ENCODE data around the gene SNAP29.

SNAP29 gene

DNA sequence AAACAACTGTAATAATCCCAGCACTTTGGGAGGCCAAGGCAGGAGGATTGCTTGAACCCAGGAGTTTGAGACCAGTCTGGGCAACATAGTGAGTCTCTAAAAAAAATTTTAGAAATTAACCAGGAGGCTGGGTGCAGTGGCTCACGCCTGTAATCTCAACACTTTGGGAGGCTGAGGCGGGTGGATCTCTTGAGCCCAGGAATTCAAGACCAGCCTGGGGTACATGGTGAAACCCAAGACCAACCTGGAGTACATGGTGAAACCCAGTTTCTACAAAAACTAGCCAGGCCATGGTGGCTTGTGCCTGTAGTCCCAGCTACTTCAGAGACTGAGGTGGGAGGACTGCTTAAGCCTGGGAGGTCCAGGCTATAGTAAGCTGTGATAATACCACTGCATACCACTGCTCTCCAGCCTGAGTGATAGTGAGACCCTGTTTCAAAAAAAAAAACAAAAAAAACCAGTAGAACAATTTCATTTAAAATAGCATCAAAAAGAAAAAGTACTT lies 11.4 kb upstream of the SNAP29 start:
- Mint-ChIP-seq H3K27ac (no peak overlapping the region), H3K4me1 (ENCODE audit: low read depth) (peaks cover 49% of the 10 kb centered on the region), H3K9me3 (ENCODE audit: low read depth) (no peaks in the 10 kb centered on the region), H3K4me3 (no peak overlapping the region), H3K36me3 (no peaks in the 10 kb centered on the region), H3K27me3 (no peaks in the 10 kb centered on the region)

DNA sequence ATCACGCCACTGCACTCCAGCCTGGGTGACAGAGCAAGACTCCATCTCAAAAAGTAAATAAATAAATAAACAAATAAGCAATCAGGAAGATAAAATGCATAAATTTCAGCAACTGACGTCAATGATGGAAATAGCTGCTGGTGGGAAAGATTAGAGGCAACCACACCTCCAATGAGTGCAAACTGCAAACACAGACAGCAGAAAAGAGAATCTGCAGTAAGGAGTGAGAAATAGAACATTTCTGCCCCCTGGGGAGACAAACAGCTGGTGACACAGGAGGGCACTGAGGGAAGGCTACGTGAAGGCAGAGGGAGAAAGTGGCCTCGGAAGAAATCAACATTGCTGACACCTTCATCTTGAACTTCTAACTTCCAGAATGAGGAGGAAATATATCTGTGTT lies 6.7 kb upstream of the SNAP29 start:
- no peak overlapping the region for H3K27ac Mint-ChIP-seq
- H3K36me3 Mint-ChIP-seq, result peaks cover 2% of the 10 kb centered on the region
- H3K9me3 Mint-ChIP-seq (ENCODE audit: low read depth), result no peaks in the 10 kb centered on the region
- H3K27me3 Mint-ChIP-seq, result no peaks in the 10 kb centered on the region
- no peak overlapping the region for H3K4me3 Mint-ChIP-seq
- peaks cover 54% of the 10 kb centered on the region for H3K4me1 Mint-ChIP-seq (ENCODE audit: low read depth)

DNA sequence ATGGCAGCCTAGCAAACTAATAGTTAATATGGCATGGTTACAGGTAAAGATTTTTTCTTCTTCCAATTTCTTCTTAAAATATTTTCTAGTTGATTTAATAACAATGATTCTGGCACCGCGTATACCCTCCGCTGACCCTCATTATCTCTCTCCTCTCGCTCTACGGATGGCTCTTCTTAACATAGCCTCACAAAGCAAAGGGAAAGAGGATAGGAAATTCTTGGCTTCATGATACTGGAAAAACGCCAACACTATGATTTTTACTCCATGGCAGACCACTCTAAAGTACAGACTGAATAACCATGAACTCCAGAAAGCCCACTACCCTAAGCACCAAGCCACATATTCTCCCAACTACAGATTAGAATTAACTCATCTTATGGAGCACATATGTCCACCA lies 6.3 kb upstream of the SNAP29 start:
- Mint-ChIP-seq H3K9me3 (ENCODE audit: low read depth) (no peaks in the 10 kb centered on the region), H3K36me3 (peaks cover 2% of the 10 kb centered on the region), H3K27me3 (no peaks in the 10 kb centered on the region), H3K4me3 (no peak overlapping the region), H3K27ac (peak overlapping the region; percentile 11), H3K4me1 (ENCODE audit: low read depth) (peaks cover 58% of the 10 kb centered on the region)

DNA sequence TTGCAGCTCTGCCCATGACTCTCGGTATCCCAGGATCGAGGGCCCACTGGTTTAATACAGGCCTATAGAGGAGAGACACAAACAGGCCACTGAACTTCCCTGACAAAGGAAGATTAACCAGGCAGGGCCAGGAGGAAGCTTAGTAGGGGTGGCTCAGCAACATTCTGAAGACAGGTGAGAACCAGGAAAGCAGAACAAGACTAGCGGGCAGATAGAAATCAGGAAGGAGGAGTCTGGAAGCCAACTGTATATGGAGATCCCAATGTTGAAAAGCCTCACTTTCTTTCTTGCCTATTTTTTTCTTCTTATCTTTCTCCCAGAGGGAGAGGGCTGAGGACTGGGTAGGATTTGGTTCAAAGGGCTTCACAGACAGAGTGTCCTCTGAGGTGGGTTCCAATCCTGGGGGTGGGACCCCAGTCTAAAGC lies 5.6 kb upstream of the SNAP29 start:
- H3K4me3 Mint-ChIP-seq, result no peak overlapping the region
- H3K27ac Mint-ChIP-seq, result peak overlapping the region; percentile 59
- H3K9me3 Mint-ChIP-seq (ENCODE audit: low read depth), result no peaks in the 10 kb centered on the region
- no peaks in the 10 kb centered on the region for H3K27me3 Mint-ChIP-seq
- peaks cover 58% of the 10 kb centered on the region for H3K4me1 Mint-ChIP-seq (ENCODE audit: low read depth)
- H3K36me3 Mint-ChIP-seq, result peaks cover 2% of the 10 kb centered on the region

DNA sequence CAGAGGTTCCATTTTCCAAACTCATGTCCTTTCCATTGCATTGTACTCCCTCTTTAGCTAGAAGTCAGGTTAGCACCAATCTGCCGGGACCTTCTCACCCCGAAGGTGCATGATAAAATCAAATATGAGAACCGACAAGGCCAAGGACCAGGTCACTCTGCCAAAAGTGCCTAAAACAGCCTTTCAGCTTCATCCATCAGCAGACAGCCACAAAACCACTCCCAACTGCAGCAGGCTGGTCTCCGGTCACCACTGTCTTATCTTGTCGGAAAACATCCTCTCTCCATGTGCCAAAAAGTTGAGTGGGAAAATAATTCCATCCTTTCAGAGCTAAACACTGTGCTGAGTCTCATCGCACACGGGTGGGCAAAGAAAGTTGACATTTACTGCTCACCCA lies 1.6 kb upstream of the SNAP29 start:
- peak overlapping the region; percentile 55 for H3K27ac Mint-ChIP-seq
- H3K4me1 Mint-ChIP-seq (ENCODE audit: low read depth), result peaks cover 58% of the 10 kb centered on the region
- H3K4me3 Mint-ChIP-seq, result peak overlapping the region; percentile 94
- H3K36me3 Mint-ChIP-seq, result peaks cover 5% of the 10 kb centered on the region
- no peaks in the 10 kb centered on the region for H3K27me3 Mint-ChIP-seq
- H3K9me3 Mint-ChIP-seq (ENCODE audit: low read depth), result no peaks in the 10 kb centered on the region

DNA sequence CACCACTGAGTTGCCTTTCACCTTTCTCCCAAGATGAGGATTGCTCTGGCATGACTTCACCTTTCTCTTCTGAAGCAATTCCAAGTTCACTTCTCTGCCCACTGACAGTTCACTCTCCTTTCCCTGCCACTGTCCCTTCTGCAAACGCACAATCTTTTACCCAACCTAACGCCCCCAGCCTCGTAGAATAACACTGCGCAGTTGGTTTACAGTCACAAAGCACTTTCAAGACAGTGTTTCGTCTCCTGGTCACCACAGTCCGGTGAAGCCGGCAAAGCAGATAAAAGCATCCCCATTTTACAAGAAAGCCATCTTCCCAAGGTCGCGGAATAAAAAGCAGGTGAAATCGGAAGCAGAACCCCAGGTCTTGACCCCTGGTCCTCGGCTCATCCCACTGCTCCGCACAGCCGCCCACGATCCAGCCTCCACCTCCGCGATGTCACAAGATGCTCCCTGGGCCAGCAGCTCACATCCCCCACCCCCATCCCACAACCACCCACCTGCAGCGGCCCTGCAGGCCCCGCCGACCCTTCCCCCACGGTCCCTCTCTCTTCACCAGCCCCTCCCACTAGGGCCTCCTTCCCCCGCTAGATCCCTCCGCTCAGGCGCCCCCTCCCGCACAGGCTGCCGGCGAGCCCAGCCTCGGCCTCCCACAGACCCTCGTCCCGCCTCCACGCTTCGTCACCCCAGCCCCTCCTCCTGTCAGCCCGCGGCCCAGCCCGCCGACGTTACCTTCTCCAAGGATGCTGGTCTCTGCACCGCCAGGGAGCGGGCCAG lies 781 bp upstream of the SNAP29 start:
- H3K4me3 Mint-ChIP-seq, result peak overlapping the region; percentile 94
- H3K27ac Mint-ChIP-seq, result peak overlapping the region; percentile 68
- peaks cover 5% of the 10 kb centered on the region for H3K36me3 Mint-ChIP-seq
- no peaks in the 10 kb centered on the region for H3K9me3 Mint-ChIP-seq (ENCODE audit: low read depth)
- H3K27me3 Mint-ChIP-seq, result no peaks in the 10 kb centered on the region
- peaks cover 59% of the 10 kb centered on the region for H3K4me1 Mint-ChIP-seq (ENCODE audit: low read depth)

DNA sequence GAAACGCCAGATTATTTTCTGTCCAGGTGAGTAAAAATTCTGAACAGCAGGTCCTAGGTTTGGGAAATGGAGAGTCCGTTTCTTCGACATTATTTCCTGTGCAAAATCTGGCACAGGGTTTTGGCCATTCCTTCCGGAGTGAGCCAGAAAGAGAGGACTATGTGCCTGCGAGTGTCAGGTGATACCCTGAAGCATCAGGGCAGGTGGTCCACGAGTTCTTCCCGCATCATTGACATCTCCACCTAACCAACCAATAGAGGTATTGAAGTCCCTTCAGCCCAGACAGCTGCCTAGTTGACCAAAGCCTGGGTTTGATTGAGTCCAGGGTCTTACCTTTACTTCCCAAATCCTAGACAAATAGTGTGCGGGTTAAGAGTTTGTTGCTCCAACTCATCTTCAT lies 808 bp downstream of the SNAP29 start:
- no peaks in the 10 kb centered on the region for H3K9me3 Mint-ChIP-seq (ENCODE audit: low read depth)
- peaks cover 63% of the 10 kb centered on the region for H3K4me1 Mint-ChIP-seq (ENCODE audit: low read depth)
- H3K27ac Mint-ChIP-seq, result peak overlapping the region; percentile 61
- H3K36me3 Mint-ChIP-seq, result peaks cover 5% of the 10 kb centered on the region
- H3K27me3 Mint-ChIP-seq, result no peaks in the 10 kb centered on the region
- peak overlapping the region; percentile 89 for H3K4me3 Mint-ChIP-seq

DNA sequence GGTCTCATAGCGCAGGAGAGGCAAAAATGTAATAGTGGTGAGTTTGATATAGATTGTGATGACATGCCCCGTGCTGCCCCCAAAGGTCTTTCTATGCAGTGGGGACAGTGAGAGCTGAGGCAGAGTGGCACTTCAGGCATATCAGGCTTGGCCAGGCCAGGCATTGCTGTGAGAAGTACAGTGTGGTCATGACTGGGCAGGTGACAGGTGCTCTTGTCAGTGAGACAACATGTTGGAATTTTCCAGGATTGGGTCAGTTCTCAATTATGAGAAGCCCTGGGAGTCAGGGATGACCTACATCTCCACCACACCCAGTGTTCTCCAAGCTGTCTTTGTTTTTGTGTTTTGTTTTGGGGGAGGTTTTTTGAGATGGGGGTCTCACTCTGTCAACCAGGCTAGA lies 3.7 kb downstream of the SNAP29 start:
- Mint-ChIP-seq H3K27me3 (no peaks in the 10 kb centered on the region), H3K27ac (no peak overlapping the region), H3K4me1 (ENCODE audit: low read depth) (peaks cover 49% of the 10 kb centered on the region), H3K4me3 (no peak overlapping the region), H3K36me3 (peaks cover 3% of the 10 kb centered on the region), H3K9me3 (ENCODE audit: low read depth) (no peaks in the 10 kb centered on the region)

DNA sequence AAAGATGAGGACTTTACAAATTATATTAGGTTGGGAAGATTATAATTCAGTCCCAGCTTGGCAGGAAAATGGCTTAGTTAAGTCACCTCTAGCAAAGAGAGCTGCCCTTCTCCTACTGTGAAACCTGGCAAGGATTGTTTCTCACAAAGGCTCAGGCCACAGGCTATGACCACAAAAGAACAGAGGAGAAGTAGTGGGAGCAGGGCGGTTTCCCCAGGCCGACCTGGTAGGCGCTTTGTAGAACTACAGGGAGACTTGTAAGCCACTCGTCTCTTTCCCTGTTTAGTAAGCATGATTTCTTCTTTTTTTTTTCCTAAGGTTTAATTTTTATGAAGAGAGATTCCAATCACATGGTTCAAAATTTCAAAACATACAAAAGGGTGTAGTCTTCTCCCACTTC lies 4.6 kb downstream of the SNAP29 start:
- H3K4me3 Mint-ChIP-seq, result no peak overlapping the region
- H3K4me1 Mint-ChIP-seq (ENCODE audit: low read depth), result peaks cover 45% of the 10 kb centered on the region
- no peaks in the 10 kb centered on the region for H3K9me3 Mint-ChIP-seq (ENCODE audit: low read depth)
- H3K27ac Mint-ChIP-seq, result peak overlapping the region; percentile 46
- no peaks in the 10 kb centered on the region for H3K27me3 Mint-ChIP-seq
- peaks cover 3% of the 10 kb centered on the region for H3K36me3 Mint-ChIP-seq

DNA sequence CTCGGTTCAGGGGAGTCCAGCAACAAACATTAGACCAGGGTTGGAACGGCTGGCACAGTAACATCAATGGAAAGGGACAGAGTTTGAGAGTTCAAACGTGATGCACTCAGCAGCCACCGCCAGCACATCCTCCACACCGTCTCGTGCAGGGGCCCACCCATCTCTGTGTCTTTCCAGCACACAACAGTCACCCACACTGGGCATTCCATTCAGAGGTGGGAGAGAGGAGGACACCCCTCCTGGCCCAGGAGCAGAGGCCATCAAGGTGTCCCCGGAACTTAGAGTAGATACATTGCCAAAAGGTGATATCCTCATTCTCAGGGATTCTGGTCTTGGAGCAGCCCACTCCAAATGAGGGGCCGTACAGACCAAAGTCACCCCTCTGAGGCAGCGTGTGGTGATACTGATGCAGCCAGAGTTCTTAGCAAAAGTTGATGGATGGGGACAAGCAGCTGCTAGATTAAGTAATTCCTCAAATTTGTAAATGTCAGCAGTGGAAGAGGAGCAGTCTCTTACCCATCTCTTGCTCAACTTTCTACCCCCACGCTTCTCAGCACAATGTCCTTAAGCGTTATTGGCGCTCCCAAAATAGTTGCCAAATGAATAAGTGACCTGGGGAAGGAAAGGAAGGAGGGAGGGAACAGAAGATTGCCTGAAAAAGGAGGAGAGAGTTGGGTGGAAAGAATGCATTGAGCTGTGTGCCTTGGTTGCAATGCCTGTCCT lies 5.5 kb downstream of the SNAP29 start:
- Mint-ChIP-seq H3K36me3 (peaks cover 3% of the 10 kb centered on the region), H3K27ac (no peak overlapping the region), H3K9me3 (ENCODE audit: low read depth) (no peaks in the 10 kb centered on the region), H3K27me3 (no peaks in the 10 kb centered on the region), H3K4me1 (ENCODE audit: low read depth) (peaks cover 44% of the 10 kb centered on the region), H3K4me3 (no peak overlapping the region)

DNA sequence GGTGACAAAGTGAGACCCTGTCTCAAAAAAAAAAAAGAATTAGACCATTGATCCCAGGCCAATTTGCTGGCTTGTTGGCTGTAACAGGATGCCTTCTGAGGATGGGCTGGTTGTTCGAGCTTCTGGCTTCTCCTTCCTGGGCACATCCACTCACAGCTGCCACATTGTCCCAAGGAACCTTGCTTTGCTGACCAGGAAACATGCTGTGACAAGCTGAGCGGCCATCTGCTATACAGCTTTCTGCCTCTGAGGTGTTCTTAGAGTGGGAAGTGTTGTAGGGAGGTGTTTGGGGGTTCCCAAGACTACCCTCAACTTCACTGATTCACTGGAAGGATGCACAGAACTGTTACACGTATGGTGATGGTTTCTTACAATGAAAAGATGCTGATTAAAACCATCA lies 6.5 kb downstream of the SNAP29 start:
- peaks cover 3% of the 10 kb centered on the region for H3K36me3 Mint-ChIP-seq
- no peak overlapping the region for H3K27ac Mint-ChIP-seq

DNA sequence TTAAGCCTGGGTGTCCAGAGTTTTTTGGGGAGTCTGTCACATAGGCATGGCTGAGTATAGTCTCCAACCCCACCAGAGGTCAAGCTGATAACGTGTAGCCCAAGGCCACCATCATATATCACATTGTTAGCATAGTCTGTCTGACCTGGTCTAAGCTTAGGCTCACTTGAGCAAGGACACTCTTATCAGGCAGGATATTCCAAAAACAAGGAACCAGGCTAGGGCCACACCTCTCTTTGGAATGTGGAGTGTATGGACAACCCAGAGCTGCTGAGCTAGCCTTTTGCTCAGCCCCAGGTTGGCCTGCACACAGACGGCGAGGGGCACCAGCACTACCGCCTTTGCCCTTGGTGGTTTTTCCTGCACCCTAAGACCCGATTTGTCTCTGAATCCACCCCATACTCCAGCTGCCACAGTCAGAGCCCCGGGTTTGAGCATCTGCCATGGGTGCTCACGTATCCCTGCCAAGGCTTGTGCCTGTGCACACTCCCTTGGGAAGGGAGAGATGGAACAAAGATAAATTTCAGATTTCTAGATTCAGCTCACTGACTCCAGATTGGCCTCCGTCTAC lies 7.2 kb downstream of the SNAP29 start:
- Mint-ChIP-seq H3K9me3 (ENCODE audit: low read depth) (no peaks in the 10 kb centered on the region), H3K4me3 (no peak overlapping the region), H3K36me3 (peaks cover 3% of the 10 kb centered on the region), H3K27ac (no peak overlapping the region), H3K4me1 (ENCODE audit: low read depth) (peaks cover 32% of the 10 kb centered on the region), H3K27me3 (no peaks in the 10 kb centered on the region)

More for the DNA sequence above, 6.5 kb downstream of the SNAP29 start:
- Mint-ChIP-seq H3K9me3 (ENCODE audit: low read depth) (no peaks in the 10 kb centered on the region), H3K4me1 (ENCODE audit: low read depth) (peaks cover 36% of the 10 kb centered on the region), H3K4me3 (no peak overlapping the region), H3K27me3 (no peaks in the 10 kb centered on the region)

DNA sequence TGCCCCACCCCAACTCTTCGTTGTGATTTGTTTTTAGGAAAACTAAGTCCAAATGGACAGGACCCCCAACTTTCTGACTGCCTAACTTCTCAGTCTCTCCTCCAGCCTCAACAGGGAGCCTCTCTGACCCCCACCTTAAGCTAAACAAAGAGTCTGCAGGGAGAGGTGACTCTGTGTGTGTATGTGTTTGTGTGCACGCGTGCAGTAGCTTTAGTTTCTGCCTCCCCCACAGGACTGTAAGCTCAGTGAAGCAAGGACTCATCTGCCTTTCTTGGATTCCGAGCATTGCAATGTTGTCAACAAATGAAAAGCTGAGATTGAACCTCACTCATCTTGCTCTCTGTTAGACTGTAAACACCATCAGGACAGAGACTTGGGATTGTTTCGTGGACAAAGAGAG lies 7.9 kb downstream of the SNAP29 start:
- peaks cover 29% of the 10 kb centered on the region for H3K4me1 Mint-ChIP-seq (ENCODE audit: low read depth)
- no peaks in the 10 kb centered on the region for H3K27me3 Mint-ChIP-seq
- H3K4me3 Mint-ChIP-seq, result no peak overlapping the region
- H3K9me3 Mint-ChIP-seq (ENCODE audit: low read depth), result no peaks in the 10 kb centered on the region
- H3K27ac Mint-ChIP-seq, result no peak overlapping the region
- H3K36me3 Mint-ChIP-seq, result peaks cover 3% of the 10 kb centered on the region

DNA sequence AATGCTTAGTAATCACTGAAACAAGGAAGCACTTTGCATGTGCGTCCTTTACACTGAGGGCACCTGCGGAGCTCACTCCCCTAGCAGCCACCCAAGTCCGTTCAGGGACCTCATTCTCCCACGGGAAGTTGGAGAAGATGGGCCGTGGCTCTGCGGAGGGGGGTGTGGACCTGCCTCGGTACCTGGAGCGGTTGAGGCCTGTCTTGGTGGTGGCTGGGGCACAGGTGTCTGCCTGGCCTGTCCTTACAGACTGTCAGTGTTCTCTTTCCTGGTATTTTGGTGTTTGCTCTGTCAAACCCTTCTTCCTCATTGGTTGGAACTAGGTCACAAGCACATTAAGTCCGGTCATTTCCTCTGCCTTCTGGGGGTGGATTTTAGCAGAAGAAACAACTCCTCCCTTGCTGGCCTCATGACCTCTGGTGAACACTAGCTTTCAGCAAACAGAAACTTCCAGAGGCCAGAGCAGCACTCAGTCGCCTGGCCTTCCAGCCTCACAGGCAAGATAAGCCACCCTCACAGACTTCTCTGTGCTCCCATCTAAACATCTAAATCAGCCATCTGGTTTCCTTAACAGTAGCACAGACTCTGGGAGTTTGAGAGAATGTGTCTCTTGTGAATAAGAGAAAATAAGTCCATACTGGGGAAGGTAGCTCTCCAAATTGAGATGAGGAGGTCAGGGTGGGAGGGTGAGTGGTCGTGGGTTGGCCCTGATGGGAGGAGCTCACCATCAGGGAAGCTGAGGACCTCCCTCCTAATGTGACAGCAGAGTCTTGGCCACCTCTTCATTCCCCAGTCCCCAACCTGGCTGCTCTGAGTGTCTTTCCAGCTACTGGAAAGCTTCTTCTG lies 8.6 kb downstream of the SNAP29 start:
- Mint-ChIP-seq H3K27ac (no peak overlapping the region), H3K36me3 (no peaks in the 10 kb centered on the region), H3K9me3 (ENCODE audit: low read depth) (no peaks in the 10 kb centered on the region), H3K27me3 (no peaks in the 10 kb centered on the region), H3K4me1 (ENCODE audit: low read depth) (peaks cover 24% of the 10 kb centered on the region), H3K4me3 (no peak overlapping the region)
